Muscle layer of duodenum (tissue), 2 donors: ENCODE measurements around the gene GLDC.

Experiments used
- H3K27ac ChIP-seq: one replicate; pipeline ENCODE4 v1.7.0; 2013; ENCODE audit warnings: mild to moderate bottlenecking, low read length
- H3K27me3 ChIP-seq: one replicate; pipeline ENCODE4 v1.7.0; 2013; ENCODE audit warnings: low read depth, mild to moderate bottlenecking, control low read depth, low read length
- H3K36me3 ChIP-seq, 2 donors: one replicate each; pipeline ENCODE4 v1.7.0; 2013; ENCODE audit warnings: low read length in 2 of 2, control low read depth in 1 of 2, mild to moderate bottlenecking in 1 of 2; ENCODE audit not compliant: insufficient read depth in 2 of 2, control insufficient read depth in 1 of 2
- H3K4me1 ChIP-seq, 2 donors: one replicate each; pipeline ENCODE4 v1.7.0; 2013; ENCODE audit warnings: low read length in 2 of 2, mild to moderate bottlenecking in 2 of 2, control low read depth in 1 of 2, moderate library complexity in 1 of 2; ENCODE audit not compliant: insufficient read depth in 2 of 2, control insufficient read depth in 1 of 2
- H3K4me3 ChIP-seq, 2 donors: one replicate each; pipeline ENCODE4 v1.7.0; 2013; ENCODE audit warnings: low read length in 2 of 2, low read depth in 1 of 2, mild to moderate bottlenecking in 1 of 2
- H3K9me3 ChIP-seq, 2 donors: one replicate each; pipeline ENCODE4 v1.7.0; 2013; ENCODE audit warnings: low read length in 2 of 2, control low read depth in 1 of 2, mild to moderate bottlenecking in 1 of 2; ENCODE audit not compliant: control insufficient read depth in 1 of 2
- donor health status: healthy.

GLDC gene

GRCh38 chr9:6677803-6678202 is 32.3 kb upstream of the GLDC start:
- Histone ChIP-seq H3K36me3 (no peaks in the 10 kb centered on the region), H3K9me3 (no peaks in the 10 kb centered on the region), H3K4me3 (no peak overlapping the region), H3K4me1 (peaks cover 0 to 6% of the 10 kb centered on the region in 2 donors), H3K27me3 (no peaks in the 10 kb centered on the region), H3K27ac (no peak overlapping the region)

GRCh38 chr9:6676254-6676921 is 30.9 kb upstream of the GLDC start:
- Histone ChIP-seq H3K27me3 (no peaks in the 10 kb centered on the region), H3K9me3 (no peaks in the 10 kb centered on the region), H3K27ac (no peak overlapping the region), H3K4me3 (no peak overlapping the region), H3K4me1 (peaks cover 0 to 6% of the 10 kb centered on the region in 2 donors), H3K36me3 (no peaks in the 10 kb centered on the region)

- no peak overlapping the region for H3K27ac ChIP-seq
- no peaks in the 10 kb centered on the region for H3K9me3 ChIP-seq
- H3K27me3 ChIP-seq, result no peaks in the 10 kb centered on the region
- H3K4me1 ChIP-seq, result peaks cover 0 to under 1% of the 10 kb centered on the region in 2 donors
- H3K4me3 ChIP-seq, result no peak overlapping the region
- no peaks in the 10 kb centered on the region for H3K36me3 ChIP-seq
Measured at GRCh38 chr9:6675268-6675667, 29.7 kb upstream of the GLDC start.

GRCh38 chr9:6673326-6674025 is 27.9 kb upstream of the GLDC start:
- no peak overlapping the region for H3K27ac ChIP-seq
- no peaks in the 10 kb centered on the region for H3K9me3 ChIP-seq
- H3K4me1 ChIP-seq, result no peaks in the 10 kb centered on the region
- H3K4me3 ChIP-seq, result no peak overlapping the region
- no peaks in the 10 kb centered on the region for H3K27me3 ChIP-seq
- no peaks in the 10 kb centered on the region for H3K36me3 ChIP-seq

GRCh38 chr9:6672118-6672517 is 26.6 kb upstream of the GLDC start:
- Histone ChIP-seq H3K4me3 (no peak overlapping the region), H3K4me1 (no peaks in the 10 kb centered on the region), H3K27ac (no peak overlapping the region), H3K36me3 (no peaks in the 10 kb centered on the region), H3K9me3 (no peaks in the 10 kb centered on the region), H3K27me3 (no peaks in the 10 kb centered on the region)

GRCh38 chr9:6671416-6671815 is 25.9 kb upstream of the GLDC start:
- H3K27me3 ChIP-seq, result no peaks in the 10 kb centered on the region
- no peaks in the 10 kb centered on the region for H3K9me3 ChIP-seq
- no peak overlapping the region for H3K4me3 ChIP-seq
- H3K27ac ChIP-seq, result no peak overlapping the region
- H3K36me3 ChIP-seq, result no peaks in the 10 kb centered on the region
- H3K4me1 ChIP-seq, result no peaks in the 10 kb centered on the region

GRCh38 chr9:6669881-6670280 is 24.4 kb upstream of the GLDC start:
- no peaks in the 10 kb centered on the region for H3K27me3 ChIP-seq
- H3K4me1 ChIP-seq, result no peaks in the 10 kb centered on the region
- H3K27ac ChIP-seq, result no peak overlapping the region
- H3K36me3 ChIP-seq, result no peaks in the 10 kb centered on the region
- H3K4me3 ChIP-seq, result no peak overlapping the region
- no peaks in the 10 kb centered on the region for H3K9me3 ChIP-seq

- Histone ChIP-seq H3K4me1 (no peaks in the 10 kb centered on the region), H3K4me3 (no peak overlapping the region), H3K9me3 (no peaks in the 10 kb centered on the region)
Measured at GRCh38 chr9:6667633-6668280, 22.2 kb upstream of the GLDC start.

GRCh38 chr9:6667080-6667479 is 21.6 kb upstream of the GLDC start:
- no peak overlapping the region for H3K4me3 ChIP-seq
- no peak overlapping the region for H3K27ac ChIP-seq
- no peaks in the 10 kb centered on the region for H3K36me3 ChIP-seq
- H3K4me1 ChIP-seq, result no peaks in the 10 kb centered on the region
- no peaks in the 10 kb centered on the region for H3K9me3 ChIP-seq
- H3K27me3 ChIP-seq, result no peaks in the 10 kb centered on the region

More at GRCh38 chr9:6667633-6668280, 22.2 kb upstream of the GLDC start:
- Histone ChIP-seq H3K36me3 (no peaks in the 10 kb centered on the region), H3K27me3 (no peaks in the 10 kb centered on the region), H3K27ac (no peak overlapping the region)

- no peaks in the 10 kb centered on the region for H3K27me3 ChIP-seq
- H3K4me1 ChIP-seq, result no peaks in the 10 kb centered on the region
- no peaks in the 10 kb centered on the region for H3K9me3 ChIP-seq
- no peak overlapping the region for H3K27ac ChIP-seq
- no peaks in the 10 kb centered on the region for H3K36me3 ChIP-seq
- no peak overlapping the region for H3K4me3 ChIP-seq
Measured at GRCh38 chr9:6665628-6666027, 20.1 kb upstream of the GLDC start.

GRCh38 chr9:6664204-6664680 is 18.7 kb upstream of the GLDC start:
- H3K27ac ChIP-seq, result no peak overlapping the region
- H3K36me3 ChIP-seq, result no peaks in the 10 kb centered on the region
- no peak overlapping the region for H3K4me3 ChIP-seq
- H3K4me1 ChIP-seq, result no peaks in the 10 kb centered on the region
- H3K27me3 ChIP-seq, result no peaks in the 10 kb centered on the region
- no peaks in the 10 kb centered on the region for H3K9me3 ChIP-seq
